ENCODE measurements around the gene BCAP29. TPM values are rescaled to one million over a fixed set of nuclear protein-coding genes. Genes with fewer than 3 reads are reported as not detected.

Gene BCAP29
- total and polyA plus RNA-seq, 9 of the 15 experiments (the other 6 are each of a cell fraction or from before 2014, with no cell fraction given) = 63.4 to 137 (median 79.7) TPM

DNA sequence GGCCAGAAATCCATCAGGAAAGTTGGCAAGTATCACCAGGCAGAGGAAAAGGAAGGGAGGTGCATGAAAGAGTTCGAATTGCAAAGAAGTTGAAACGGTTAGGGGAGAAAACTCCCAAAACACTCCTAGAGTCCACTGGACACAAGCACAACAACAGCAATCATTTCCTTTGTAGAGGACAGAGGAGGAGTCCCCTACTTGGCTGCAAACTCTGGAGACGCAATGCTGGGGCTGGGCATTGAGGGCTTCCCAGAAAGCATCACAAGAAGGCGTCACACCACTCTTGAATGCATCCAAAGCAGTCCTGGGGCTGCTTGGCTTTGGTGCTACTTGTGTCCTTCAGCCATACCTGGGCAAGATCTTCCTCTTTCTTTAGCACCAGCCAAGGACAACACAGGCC is 62.5 kb downstream of the BCAP29 start:
- intact Hi-C loops (cut with micrococcal nuclease) = loop anchor here (5.0 kb wide), 1 partner anchor 80 kb away; no protein-coding TSS in a partner anchor
- DNase-seq (ENCODE audit: extremely low read depth in 1 of 4, low spot score in 3 of 4) = no peak
- Histone ChIP-seq H3K79me2 (ENCODE audit: control insufficient read depth, insufficient read depth, low read length) (no peaks in the 10 kb centered on the region), H3K27ac (ENCODE audit: extremely low read depth, low read depth, low read length) (no peak overlapping the region), H3K4me2 (ENCODE audit: insufficient read depth, low read length) (no peak overlapping the region), H3K9ac (ENCODE audit: insufficient read depth in 1 of 2, low read depth in 2 of 2, low read length in 2 of 2) (no peak overlapping the region), H3K4me3 (no peak overlapping the region), H3K9me3 (replicated peaks; ENCODE audit: control insufficient read depth, insufficient read depth, low read depth, low read length) (no peaks in the 10 kb centered on the region), H3K4me1 (replicated peaks in 1 of 2; ENCODE audit: control insufficient read depth in 2 of 2, insufficient read depth in 2 of 2, low read length in 2 of 2) (no peaks in the 10 kb centered on the region), H3K27me3 (ENCODE audit: control insufficient read depth in 2 of 2, insufficient read depth in 2 of 2, low read length in 2 of 2) (peaks cover 4 to 6% of the 10 kb centered on the region in 2 experiments; a peak in 2 of 5 replicates), H3K9me1 (ENCODE audit: control insufficient read depth, insufficient read depth, low read length) (no peaks in the 10 kb centered on the region), H2AFZ (ENCODE audit: low read depth, low read length) (no peak overlapping the region), H4K20me1 (replicated peaks; ENCODE audit: control insufficient read depth, insufficient read depth, low read length) (no peaks in the 10 kb centered on the region), H3K36me3 (ENCODE audit: control insufficient read depth, insufficient read depth, low read length) (no peaks in the 10 kb centered on the region)
- WGBS (ENCODE audit: insufficient coverage, low coverage, missing lambda C conversion rate) = 6% methylated on average over 4 of the region's 4 CpGs
- ChIA-PET CTCF (ENCODE audit: low intra/inter-chr PET ratio) (no interaction called here), POLR2A (no interaction called here)
- no TSS peak for BruUV-seq (replicated peaks)
- no peak for FAIRE-seq
- ATAC-seq = peak; percentile 61
- in situ Hi-C loops (cut with MboI) = no loop called here
- TF ChIP-seq JUN (IDR thresholded peaks at IDR 0.05; ENCODE audit: borderline replicate concordance, low read depth, low read length) (no peak), JUN (CRISPR knock-in tag; IDR thresholded peaks at IDR 0.05; ENCODE audit: borderline replicate concordance) (no peak), HDAC6 (IDR thresholded peaks at IDR 0.05; ENCODE audit: low read depth, low read length) (no peak), E4F1 (CRISPR knock-in tag; IDR thresholded peaks at IDR 0.05; ENCODE audit: borderline replicate concordance) (no peak), TCF3 (CRISPR knock-in tag; IDR thresholded peaks at IDR 0.05) (no peak), PURB (CRISPR knock-in tag; IDR thresholded peaks at IDR 0.05; ENCODE audit: low read depth) (no peak), ATF7 (IDR thresholded peaks at IDR 0.05) (no peak), FOXA3 (CRISPR knock-in tag; conservative IDR thresholded peaks at IDR 0.05 in 1 of 2, IDR thresholded peaks at IDR 0.05 in 1 of 2) (no peak), KAT2B (IDR thresholded peaks at IDR 0.05; ENCODE audit: low read depth, low read length) (no peak), SIRT6 (IDR thresholded peaks at IDR 0.05; ENCODE audit: low read depth, low read length) (no peak), ZNF280B (CRISPR knock-in tag; IDR thresholded peaks at IDR 0.05) (no peak), CGGBP1 (CRISPR knock-in tag; IDR thresholded peaks at IDR 0.05) (no peak), ZNF3 (CRISPR knock-in tag; IDR thresholded peaks at IDR 0.05) (no peak), FOXJ2 (tag; IDR thresholded peaks at IDR 0.05) (no peak), NR0B1 (IDR thresholded peaks at IDR 0.05; ENCODE audit: partially characterized antibody) (no peak)
- TF ChIP-seq, protein P1, sequence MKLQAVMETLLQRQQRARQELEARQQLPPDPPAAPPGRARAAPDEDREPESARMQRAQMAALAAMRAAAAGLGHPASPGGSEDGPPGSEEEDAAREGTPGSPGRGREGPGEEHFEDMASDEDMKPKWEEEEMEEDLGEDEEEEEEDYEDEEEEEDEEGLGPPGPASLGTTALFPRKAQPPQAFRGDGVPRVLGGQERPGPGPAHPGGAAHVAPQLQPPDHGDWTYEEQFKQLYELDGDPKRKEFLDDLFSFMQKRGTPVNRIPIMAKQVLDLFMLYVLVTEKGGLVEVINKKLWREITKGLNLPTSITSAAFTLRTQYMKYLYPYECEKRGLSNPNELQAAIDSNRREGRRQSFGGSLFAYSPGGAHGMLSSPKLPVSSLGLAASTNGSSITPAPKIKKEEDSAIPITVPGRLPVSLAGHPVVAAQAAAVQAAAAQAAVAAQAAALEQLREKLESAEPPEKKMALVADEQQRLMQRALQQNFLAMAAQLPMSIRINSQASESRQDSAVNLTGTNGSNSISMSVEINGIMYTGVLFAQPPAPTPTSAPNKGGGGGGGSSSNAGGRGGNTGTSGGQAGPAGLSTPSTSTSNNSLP (IDR thresholded peaks at IDR 0.05; ENCODE audit: borderline replicate concordance, low read depth, low read length) = no peak
